Stimulated activated CD8-positive, alpha-beta memory T cell treated with anti-CD3 and anti-CD28 coated beads, Interleukin-12 subunit alpha, Interleukin-12 subunit beta, amount 100 ng/mL, for 24 hours (primary cell): ENCODE data around the gene CCNI2.

ENCODE experiments used
- DNase-seq: peaks from one replicate; pipeline ENCODE4 v3.0.0-alpha.2; 2020; ENCODE audit errors: extremely low read depth

The CCNI2 gene

GRCh38 chr5:132746954-132747615 is at the start of gene CCNI2:
Gene CCNI2 (plus strand): TSS chr5:132747426. CDS start chr5:132747496, 70 bp downstream.
- DNase-seq, result peak; percentile 34

- DNase-seq, result no peak
Measured at GRCh38 chr5:132704875-132705274, 42.4 kb upstream of the CCNI2 start.

GRCh38 chr5:132708645-132709044 is 38.6 kb upstream of the CCNI2 start:
- DNase-seq, result no peak

- DNase-seq, result no peak
Measured at GRCh38 chr5:132714456-132715307, 32.5 kb upstream of the CCNI2 start.

GRCh38 chr5:132718544-132719312 is 28.5 kb upstream of the CCNI2 start:
- no peak for DNase-seq

- no peak for DNase-seq
Measured at GRCh38 chr5:132725745-132726144, 21.5 kb upstream of the CCNI2 start.

- no peak for DNase-seq
Measured at GRCh38 chr5:132729896-132730295, 17.3 kb upstream of the CCNI2 start.

GRCh38 chr5:132733499-132734148 is 13.6 kb upstream of the CCNI2 start:
- DNase-seq, result no peak

GRCh38 chr5:132734687-132735086 is 12.5 kb upstream of the CCNI2 start:
- no peak for DNase-seq

- DNase-seq, result peak; percentile 98
Measured at GRCh38 chr5:132736853-132737833, 10.1 kb upstream of the CCNI2 start, which contains the start of gene KIF3A. Gene KIF3A (minus strand): TSS chr5:132737546. CDS start chr5:132737419, 127 bp downstream.

- DNase-seq, result no peak
Measured at GRCh38 chr5:132737982-132738681, 9.1 kb upstream of the CCNI2 start.

- DNase-seq, result no peak
Measured at GRCh38 chr5:132739232-132739631, 8.0 kb upstream of the CCNI2 start.

- no peak for DNase-seq
Measured at GRCh38 chr5:132742158-132742557, 5.1 kb upstream of the CCNI2 start.

- DNase-seq, result no peak
Measured at GRCh38 chr5:132742626-132743025, 4.6 kb upstream of the CCNI2 start.

- no peak for DNase-seq
Measured at GRCh38 chr5:132744659-132745058, 2.6 kb upstream of the CCNI2 start.

GRCh38 chr5:132746592-132746953 is 653 bp upstream of the CCNI2 start:
- no peak for DNase-seq

GRCh38 chr5:132747616-132748440 is 602 bp downstream of the CCNI2 start:
- DNase-seq, result peak; percentile 15

GRCh38 chr5:132748522-132749000 is 1.3 kb downstream of the CCNI2 start:
- no peak for DNase-seq

- no peak for DNase-seq
Measured at GRCh38 chr5:132749506-132749905, 2.3 kb downstream of the CCNI2 start.
